GM12875 (cell line): ENCODE data around the gene LBH.

ENCODE experiments used
- H3K4me3 ChIP-seq: one replicate; pipeline ENCODE4 v1.5.1; 2011; ENCODE audit warnings: low read depth, low read length, control low read depth
- CTCF ChIP-seq: IDR thresholded peaks from 2 replicates; pipeline ENCODE4 v1.5.1; 2011; ENCODE audit warnings: low read depth, mild to moderate bottlenecking, control low read depth, inconsistent platforms, low read length, moderate library complexity, borderline replicate concordance; ENCODE audit not compliant: insufficient read depth

The LBH gene

GRCh38 chr2:30277582-30277981 is 46.2 kb downstream of the LBH start:
- no peak for TF ChIP-seq CTCF
- H3K4me3 ChIP-seq: no peak overlapping the region

- no peak overlapping the region for H3K4me3 ChIP-seq
- no peak for TF ChIP-seq CTCF
Measured at GRCh38 chr2:30278419-30278818, 47.1 kb downstream of the LBH start.

- no peak overlapping the region for H3K4me3 ChIP-seq
- TF ChIP-seq CTCF: no peak
Measured at GRCh38 chr2:30280596-30281434, 49.5 kb downstream of the LBH start.

- no peak for TF ChIP-seq CTCF
Measured at GRCh38 chr2:30282081-30282480, 50.7 kb downstream of the LBH start.

GRCh38 chr2:30282721-30283120 is 51.4 kb downstream of the LBH start:
- TF ChIP-seq CTCF: no peak
- no peak overlapping the region for H3K4me3 ChIP-seq

More at GRCh38 chr2:30282081-30282480, 50.7 kb downstream of the LBH start:
- H3K4me3 ChIP-seq: no peak overlapping the region

- no peak for TF ChIP-seq CTCF
Measured at GRCh38 chr2:30283931-30284565, 52.7 kb downstream of the LBH start.

GRCh38 chr2:30285758-30286157 is 54.4 kb downstream of the LBH start:
- no peak overlapping the region for H3K4me3 ChIP-seq
- no peak for TF ChIP-seq CTCF

More at GRCh38 chr2:30283931-30284565, 52.7 kb downstream of the LBH start:
- no peak overlapping the region for H3K4me3 ChIP-seq
